Renal pelvis (tissue), 4 donors: Measurements from ENCODE around the gene FBXO44. TPM values are rescaled to one million over a fixed set of nuclear protein-coding genes. Genes with fewer than 3 reads are reported as not detected.

ENCODE experiments used
- DNase-seq: peaks from one replicate; pipeline ENCODE4 v3.0.0-alpha.2; 2013
- polyA plus RNA-seq, 3 donors: library from polyadenylated mRNA; unstranded; fragments of 120-200 nt; gene quantifications; one replicate each; pipeline ENCODE4 v1.2.1, GENCODE V29; 2013; ENCODE audit not compliant: insufficient read length in 3 of 3

Gene FBXO44
- polyA plus RNA-seq, 3 donors = 19.0 to 21.3 (median 20.6) TPM

DNA sequence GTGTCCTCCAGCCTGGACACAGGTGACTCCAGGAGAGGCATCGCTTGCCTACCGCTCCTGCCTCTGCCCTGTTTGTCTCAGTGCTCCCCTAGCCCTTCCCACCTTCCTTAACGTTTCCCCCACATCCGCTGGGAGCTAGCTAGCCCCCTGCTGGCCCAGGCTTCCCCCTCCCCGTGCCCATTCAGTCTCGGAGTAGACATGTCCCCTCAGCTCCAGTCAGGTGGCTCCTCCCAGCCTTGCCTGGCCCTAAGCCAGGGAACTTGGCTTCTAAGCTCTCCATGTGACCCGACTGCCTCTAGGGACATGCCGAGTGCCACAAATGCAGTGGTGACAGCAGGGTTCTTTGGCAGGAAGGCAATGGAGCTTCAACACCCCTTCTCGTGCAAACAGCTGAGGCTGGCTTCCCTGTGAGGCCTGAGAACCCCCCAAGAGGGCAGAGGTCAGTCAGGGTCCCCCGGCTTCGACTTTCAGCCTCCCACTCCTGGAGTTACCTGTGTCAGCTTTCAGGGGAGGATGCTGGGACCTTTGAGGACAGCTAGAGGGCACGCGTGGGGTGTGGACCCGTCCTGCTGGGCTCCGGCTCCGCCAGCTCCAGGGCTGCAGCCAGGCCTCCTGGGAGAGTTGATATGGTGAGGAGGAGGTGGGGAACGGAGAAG, 53.1 kb downstream of the FBXO44 start:
- DNase-seq = no peak

GRCh38 chr1:11708554-11709350, 54.1 kb downstream of the FBXO44 start:
- DNase-seq = no peak

DNA sequence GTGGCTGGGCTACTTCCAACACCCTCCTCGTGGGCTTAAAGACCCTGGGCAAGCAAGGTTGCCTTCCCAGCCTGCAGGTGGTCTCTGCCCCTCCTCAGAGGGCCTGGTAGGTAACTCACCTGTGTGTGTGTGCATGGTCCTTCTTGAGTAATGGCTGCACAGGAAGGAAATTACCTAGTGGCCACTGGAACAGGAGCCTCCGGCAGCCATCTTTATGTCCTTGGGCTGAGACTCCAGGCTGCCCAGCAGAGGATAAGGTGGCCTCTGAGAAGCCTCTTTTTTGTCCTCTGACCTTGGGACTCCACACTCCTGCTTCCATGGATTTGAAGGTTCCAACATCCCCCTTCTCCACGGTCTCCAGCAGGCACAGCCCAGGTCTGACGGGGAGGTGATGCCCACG, 56.8 kb downstream of the FBXO44 start:
- no peak for DNase-seq

DNA sequence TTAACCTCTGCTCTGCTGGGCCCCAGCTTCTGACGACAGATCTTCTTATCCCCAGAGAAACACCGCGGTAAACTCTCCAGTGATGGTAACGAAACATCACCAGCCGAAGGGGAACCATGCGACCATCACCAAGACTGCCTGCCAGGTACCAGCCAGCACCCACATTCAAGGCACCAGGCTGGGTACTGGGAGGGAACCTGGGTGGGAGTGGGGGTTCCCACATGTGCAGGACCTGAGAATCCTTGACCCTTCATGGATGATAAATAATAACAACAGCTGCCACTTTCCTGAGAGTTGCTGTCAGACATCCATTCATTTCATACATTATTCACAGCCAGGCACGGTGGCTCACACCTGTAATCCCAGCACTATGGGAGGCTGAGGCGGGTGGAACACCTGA, 57.6 kb downstream of the FBXO44 start:
- no peak for DNase-seq

Other genes starting within 250 kb of the FBXO44 start
- gene DISP3, start 175.7 kb upstream of the FBXO44 start, polyA plus RNA-seq = 1 to 10 TPM in 2 of 3 donors, under 1 TPM in 1; 0.86 to 2.0 (median 1.8) TPM
- 1 to 10 TPM; 1.1 to 2.1 (median 1.4) TPM for gene FBXO2, start 448 bp upstream of the FBXO44 start, polyA plus RNA-seq
- gene FBXO6, start 9.3 kb downstream of the FBXO44 start, polyA plus RNA-seq = 1 to 10 TPM; 4.6 to 5.1 (median 4.7) TPM
- 10 to 100 TPM; 42.4 to 57.4 (median 52.0) TPM for gene MAD2L2, start 26.3 kb downstream of the FBXO44 start, polyA plus RNA-seq
- 1 to 10 TPM; 1.3 to 1.4 (median 1.3) TPM for gene DRAXIN, start 36.8 kb downstream of the FBXO44 start, polyA plus RNA-seq
- gene AGTRAP, start 81.3 kb downstream of the FBXO44 start, polyA plus RNA-seq = 10 to 100 TPM; 53.1 to 53.9 (median 53.7) TPM
- under 1 TPM in 2 of 3 donors, not detected in 1; 0.09 to 0.54 TPM for gene C1orf167, start 107.3 kb downstream of the FBXO44 start, polyA plus RNA-seq
- gene MTHFR, start 151.1 kb downstream of the FBXO44 start, polyA plus RNA-seq = 10 to 100 TPM; 18.9 to 27.1 (median 26.5) TPM
- gene CLCN6, start 151.3 kb downstream of the FBXO44 start, polyA plus RNA-seq = 10 to 100 TPM; 16.9 to 29.8 (median 24.0) TPM
- 1 to 10 TPM in 1 of 3 donors, under 1 TPM in 2; 0.56 to 1.2 (median 0.65) TPM for gene NPPA, start 192.9 kb downstream of the FBXO44 start, polyA plus RNA-seq
- not detected for gene NPPB, start 204.1 kb downstream of the FBXO44 start, polyA plus RNA-seq